H1 (cell line): ENCODE results near the gene SLC9A3. TPM values are rescaled to one million over a fixed set of nuclear protein-coding genes. Genes with fewer than 3 reads are reported as not detected.

ENCODE experiments used
- CTCF ChIA-PET: fragments of 300-600 bp; sonication (Branson Sonifier 250); formaldehyde crosslinking; loops from one replicate; lab custom pipeline; 2021; ENCODE audit not compliant: partially characterized antibody; lab: Charles Lee
- POLR2A ChIA-PET: fragments of 300-600 bp; sonication (Branson Sonifier 250); formaldehyde crosslinking; loops from one replicate; lab custom pipeline; 2021; ENCODE audit warnings: inconsistent platforms; ENCODE audit not compliant: partially characterized antibody; lab: Charles Lee
- DNase-seq, 2 experiments: peaks; one replicate each; pipeline versions ENCODE4 v3.0.0 to v3.0.0-alpha.2; 2010 to 2022; ENCODE audit warnings: low spot score in 2 of 2, low read depth in 1 of 2, mixed read lengths in 1 of 2
- FAIRE-seq: peaks from 2 replicates; lab custom pipeline; 2011; peaks lifted over from hg19 to GRCh38; lab: Jason Lieb, UNC
- H2AFZ ChIP-seq: 2 replicates; pipeline ENCODE4 v1.8.1; 2012; ENCODE audit warnings: low read length, inconsistent platforms
- H2AK5ac ChIP-seq: 2 replicates; pipeline ENCODE4 v1.6.1; 2013; ENCODE audit warnings: low read depth, low read length
- H2BK120ac ChIP-seq: replicated peaks from 2 replicates; pipeline ENCODE3; 2013; ENCODE audit warnings: low read depth, low read length, inconsistent platforms
- H2BK12ac ChIP-seq: 2 replicates; pipeline ENCODE4 v1.6.1; 2013; ENCODE audit warnings: low read depth, low read length
- H2BK15ac ChIP-seq: 2 replicates; pipeline ENCODE4 v1.6.1; 2013; ENCODE audit warnings: low read length
- H2BK20ac ChIP-seq: 2 replicates; pipeline ENCODE4 v1.6.1; 2013; ENCODE audit warnings: low read length
- H2BK5ac ChIP-seq: 2 replicates; pipeline ENCODE4 v1.6.1; 2013; ENCODE audit warnings: low read depth, low read length
- H3K14ac ChIP-seq: 2 replicates; pipeline ENCODE4 v1.6.1; 2013; ENCODE audit warnings: inconsistent platforms; ENCODE audit not compliant: insufficient read length
- H3K18ac ChIP-seq: 2 replicates; pipeline ENCODE4 v1.6.1; 2013; ENCODE audit warnings: low read length; ENCODE audit errors: extremely low read depth
- H3K23ac ChIP-seq: 2 replicates; pipeline ENCODE4 v1.6.1; 2013; ENCODE audit warnings: inconsistent platforms; ENCODE audit not compliant: insufficient read length
- H3K23me2 ChIP-seq: 2 replicates; pipeline ENCODE4 v1.6.1; 2013; ENCODE audit warnings: low read depth, low read length
- H3K27ac ChIP-seq: 2 replicates; pipeline ENCODE4 v1.6.1; 2011; ENCODE audit warnings: low read depth, low read length, inconsistent platforms
- H3K27me3 ChIP-seq, 4 experiments: replicated peaks in 1 of 4; 1 replicate in 1 of 4; 2 replicates in 3 of 4; pipeline versions ENCODE4 v1.6.1 to v1.8.1; 2011 to 2013; ENCODE audit warnings: low read length in 3 of 4, mild to moderate bottlenecking in 3 of 4, inconsistent platforms in 2 of 4, mixed read lengths in 2 of 4, moderate library complexity in 1 of 4; ENCODE audit not compliant: control insufficient read depth in 3 of 4, insufficient read depth in 3 of 4; ENCODE audit errors: extremely low read depth in 1 of 4
- H3K36me3 ChIP-seq, 4 experiments: 2 replicates each; pipeline versions ENCODE4 v1.6.1 to v1.8.1; 2011 to 2013; ENCODE audit warnings: mild to moderate bottlenecking in 4 of 4, low read length in 3 of 4, moderate library complexity in 2 of 4, control low read depth in 1 of 4, inconsistent platforms in 1 of 4; ENCODE audit not compliant: insufficient read depth in 4 of 4, control insufficient read depth in 2 of 4
- H3K4ac ChIP-seq: replicated peaks from 2 replicates; pipeline ENCODE3; 2013; ENCODE audit warnings: low read length, low read depth, mixed read lengths, inconsistent platforms; ENCODE audit not compliant: insufficient read length
- H3K4me1 ChIP-seq, 4 experiments: replicated peaks in 1 of 4; 1 replicate in 1 of 4; 2 replicates in 3 of 4; pipeline versions ENCODE4 v1.6.1 to v1.8.1; 2011 to 2013; ENCODE audit warnings: low read length in 3 of 4, inconsistent platforms in 2 of 4, mixed read lengths in 1 of 4; ENCODE audit not compliant: insufficient read depth in 4 of 4, control insufficient read depth in 3 of 4
- H3K4me2 ChIP-seq, 2 experiments: 2 replicates each; pipeline versions ENCODE4 v1.6.1 to v1.8.1; 2011 to 2013; ENCODE audit warnings: low read depth in 2 of 2, low read length in 2 of 2, control low read depth in 1 of 2, inconsistent platforms in 1 of 2, mild to moderate bottlenecking in 1 of 2; ENCODE audit not compliant: insufficient read depth in 1 of 2
- H3K4me3 ChIP-seq, 4 experiments: fragments of 200-600, 300-600 bp in 1 of 4; sonication (generic), shearing (Covaris generic), sonication (Bioruptor Twin) in 1 of 4; 2 replicates each; pipeline versions ENCODE4 v1.5.1 to v1.8.1; 2011 to 2016; ENCODE audit warnings: low read length in 4 of 4, low read depth in 3 of 4, control low read depth in 2 of 4, inconsistent platforms in 2 of 4, mild to moderate bottlenecking in 2 of 4, mixed read lengths in 1 of 4, moderate library complexity in 1 of 4; ENCODE audit not compliant: insufficient read depth in 2 of 4; ENCODE audit errors: extremely low read depth in 1 of 4
- H3K56ac ChIP-seq: replicated peaks from 2 replicates; pipeline ENCODE3; 2013; ENCODE audit warnings: low read depth, mild to moderate bottlenecking, mixed read lengths, low read length, inconsistent platforms; ENCODE audit not compliant: insufficient read length
- H3K79me1 ChIP-seq: 2 replicates; pipeline ENCODE4 v1.6.1; 2013; ENCODE audit warnings: low read depth, low read length, control low read depth
- H3K79me2 ChIP-seq, 2 experiments: 2 replicates each; pipeline versions ENCODE4 v1.6.1 to v1.8.1; 2012 to 2013; ENCODE audit warnings: low read length in 2 of 2, mild to moderate bottlenecking in 2 of 2, inconsistent platforms in 1 of 2; ENCODE audit not compliant: insufficient read depth in 2 of 2, control insufficient read depth in 1 of 2
- H3K9ac ChIP-seq, 4 experiments: replicated peaks in 1 of 4; 1 replicate in 1 of 4; 2 replicates in 3 of 4; pipeline versions ENCODE4 v1.6.1 to v1.8.1; 2011 to 2013; ENCODE audit warnings: low read depth in 3 of 4, low read length in 3 of 4, control low read depth in 2 of 4, mild to moderate bottlenecking in 2 of 4, moderate library complexity in 2 of 4, inconsistent platforms in 1 of 4; ENCODE audit errors: extremely low read depth in 1 of 4
- H3K9me3 ChIP-seq, 2 experiments: 2 replicates each; pipeline versions ENCODE4 v1.6.1 to v1.8.1; 2012 to 2013; ENCODE audit warnings: mild to moderate bottlenecking in 2 of 2, moderate library complexity in 2 of 2, control low read depth in 1 of 2, inconsistent platforms in 1 of 2, low read depth in 1 of 2, low read length in 1 of 2, mixed read lengths in 1 of 2; ENCODE audit not compliant: insufficient read depth in 2 of 2
- H4K20me1 ChIP-seq, 2 experiments: replicated peaks in 1 of 2; 2 replicates each; pipeline versions ENCODE3 to v1.8.1; 2011 to 2013; ENCODE audit warnings: inconsistent platforms in 2 of 2, low read length in 2 of 2, mild to moderate bottlenecking in 1 of 2; ENCODE audit not compliant: insufficient read depth in 2 of 2, control insufficient read depth in 1 of 2
- H4K5ac ChIP-seq: 2 replicates; pipeline ENCODE4 v1.6.1; 2013; ENCODE audit warnings: low read length, low read depth, mixed read lengths, inconsistent platforms; ENCODE audit not compliant: insufficient read length
- H4K8ac ChIP-seq: 2 replicates; pipeline ENCODE4 v1.8.0; 2013; ENCODE audit warnings: mild to moderate bottlenecking, moderate library complexity, low read length, inconsistent platforms; ENCODE audit not compliant: insufficient read depth; ENCODE audit errors: extremely low read depth
- H4K91ac ChIP-seq: replicated peaks from 2 replicates; pipeline ENCODE3; 2013; ENCODE audit warnings: low read length, mixed read lengths, inconsistent platforms; ENCODE audit not compliant: insufficient read length
- RNF2 ChIP-seq: fragments of 200-900, 300-1000 bp; sonication (generic); IDR thresholded peaks from 2 replicates; pipeline ENCODE4 v1.7.1; 2016; ENCODE audit warnings: borderline replicate concordance, low read depth, mild to moderate bottlenecking, antibody characterized with exemption, low read length; ENCODE audit not compliant: poor library complexity, severe bottlenecking; ENCODE audit errors: missing control alignments
- SUZ12 ChIP-seq: fragments of 200-600 bp; sonication (generic); IDR thresholded peaks from 2 replicates; pipeline ENCODE4 v1.6.1; 2012; ENCODE audit warnings: mild to moderate bottlenecking, inconsistent platforms, low read length, moderate library complexity, mixed read lengths
- WGBS, 2 experiments: shearing (Covaris generic) in 1 of 2; methylation state at CpG; one replicate each; pipeline versions ENCODE4 v1.1.6 to v1.1.7; 2013 to 2015; ENCODE audit warnings: low lambda C conversion rate in 2 of 2, mixed read lengths in 2 of 2, inconsistent platforms in 1 of 2, low coverage in 1 of 2, missing lambda C conversion rate in 1 of 2; ENCODE audit not compliant: insufficient replicate concordance in 2 of 2, insufficient coverage in 1 of 2, insufficient read length in 1 of 2; ENCODE audit errors: extremely low coverage in 1 of 2, missing lambda C conversion rate in 1 of 2; 5-methylcytosine and 5-hydroxymethylcytosine counted together
- polyA plus RNA-seq, 7 experiments: library from polyadenylated mRNA; depleted of rRNA in 3 of 7; stranded (reverse) in 5 of 7; unstranded in 2 of 7; fragments of >200 nt in 5 of 7; fragments of 200-250 nt in 2 of 7; gene quantifications; 1 replicate in 5 of 7; 2 replicates in 1 of 7; 4 replicates in 1 of 7; pipeline versions ENCODE4 v1.2.1 to v1.2.3, GENCODE V29; 2011 to 2013; ENCODE audit warnings: missing spikeins in 2 of 7, mixed read lengths in 2 of 7
- total RNA-seq: library from RNA; stranded (reverse); fragmentation: NEBNext Ultra II Directional; extraction: Animal tissue kit (Norgen Biotek cat#: 25700); gene quantifications from 2 replicates; pipeline ENCODE4 v1.2.1, GENCODE V29; 2021
- TF ChIP-seq, protein P1 (sequence below): IDR thresholded peaks from 2 replicates; pipeline ENCODE4 v1.6.1; 2012; ENCODE audit warnings: inconsistent platforms
- TF ChIP-seq, protein P2 (sequence below): IDR thresholded peaks from 2 replicates; pipeline ENCODE4 v1.6.1; 2012; ENCODE audit warnings: inconsistent platforms

SLC9A3 gene
- total and polyA plus RNA-seq, 2 of the 8 experiments (the other 6 are each of a cell fraction or from before 2014, with no cell fraction given): 0.95 to 1.0 TPM

DNA sequence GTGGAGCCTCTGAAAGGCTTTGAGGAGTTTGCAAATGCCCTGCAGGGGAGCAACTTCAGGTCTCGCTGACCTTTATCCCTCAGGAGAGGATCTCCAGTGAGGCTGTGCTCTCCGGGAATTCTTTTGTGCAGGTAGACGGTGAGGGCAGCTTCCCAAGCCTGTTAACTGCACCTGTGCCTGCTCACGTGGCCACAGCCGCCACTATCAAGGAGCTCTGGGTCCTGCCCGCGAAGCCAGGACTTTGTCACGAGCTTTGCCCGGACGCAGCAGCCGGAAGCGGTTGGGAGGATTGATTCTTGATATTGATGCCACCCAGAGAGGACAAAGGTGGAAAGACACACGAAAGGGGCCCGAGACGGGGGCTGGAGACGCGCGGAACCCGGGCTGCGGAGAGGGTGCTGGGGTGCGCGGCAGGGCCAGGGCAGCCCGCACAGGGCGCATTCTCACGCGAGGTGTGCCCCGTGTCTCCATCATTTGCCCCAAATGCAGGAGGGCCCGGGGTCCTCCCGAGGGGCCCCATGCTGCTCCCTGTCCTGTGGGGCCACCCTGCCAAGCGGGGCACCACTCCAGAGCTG is 18.2 kb downstream of the SLC9A3 start:
- no peak overlapping the region for H2BK15ac ChIP-seq
- H4K20me1 ChIP-seq: no peaks in the 10 kb centered on the region
- no peak overlapping the region for H3K4me3 ChIP-seq
- no peak overlapping the region for H2AK5ac ChIP-seq
- peaks cover 0 to 13% (median 5%) of the 10 kb centered on the region in 4 experiments; a peak in 6 of 7 replicates for H3K4me1 ChIP-seq
- H3K18ac ChIP-seq: no peak overlapping the region; the same call in 1 of the 2 replicates
- peaks cover 0 to 13% (median 0%) of the 10 kb centered on the region in 4 experiments; a peak in 1 of 7 replicates for H3K27me3 ChIP-seq
- no peak overlapping the region for H3K56ac ChIP-seq
- no peak overlapping the region for H3K9ac ChIP-seq
- no peak overlapping the region for H2BK20ac ChIP-seq
- H3K27ac ChIP-seq: no peak overlapping the region
- ChIA-PET CTCF (interaction anchor here (0.7 to 1.5 kb wide), 2 partner anchors 59 to 71 kb away, joined by 3 read pairs; no protein-coding TSS in a partner anchor), POLR2A (no interaction called here)
- H3K4me2 ChIP-seq: no peak overlapping the region
- H3K14ac ChIP-seq: no peak overlapping the region
- H3K9me3 ChIP-seq: no peaks in the 10 kb centered on the region
- FAIRE-seq: no peak
- no peaks in the 10 kb centered on the region for H3K79me1 ChIP-seq
- H4K8ac ChIP-seq: no peak overlapping the region; the same call in 1 of the 2 replicates
- no peak overlapping the region for H3K4ac ChIP-seq
- no peaks in the 10 kb centered on the region for H3K23me2 ChIP-seq
- no peak overlapping the region for H3K23ac ChIP-seq
- H3K79me2 ChIP-seq: no peaks in the 10 kb centered on the region
- no peak for DNase-seq
- 78% methylated on average over 27 of the region's 30 CpGs; no CpG with 5 or more reads in 1 of the 2 experiments for WGBS, 2 experiments
- no peak overlapping the region for H4K91ac ChIP-seq
- TF ChIP-seq RNF2 (no peak), SUZ12 (no peak)
- TF ChIP-seq, protein P1, sequence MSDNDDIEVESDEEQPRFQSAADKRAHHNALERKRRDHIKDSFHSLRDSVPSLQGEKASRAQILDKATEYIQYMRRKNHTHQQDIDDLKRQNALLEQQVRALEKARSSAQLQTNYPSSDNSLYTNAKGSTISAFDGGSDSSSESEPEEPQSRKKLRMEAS: peak; percentile 77
- TF ChIP-seq, protein P2, sequence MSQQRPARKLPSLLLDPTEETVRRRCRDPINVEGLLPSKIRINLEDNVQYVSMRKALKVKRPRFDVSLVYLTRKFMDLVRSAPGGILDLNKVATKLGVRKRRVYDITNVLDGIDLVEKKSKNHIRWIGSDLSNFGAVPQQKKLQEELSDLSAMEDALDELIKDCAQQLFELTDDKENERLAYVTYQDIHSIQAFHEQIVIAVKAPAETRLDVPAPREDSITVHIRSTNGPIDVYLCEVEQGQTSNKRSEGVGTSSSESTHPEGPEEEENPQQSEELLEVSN: peak; percentile 69
- no peak overlapping the region for H2BK12ac ChIP-seq
- no peaks in the 10 kb centered on the region for H3K36me3 ChIP-seq
- H2BK120ac ChIP-seq: no peak overlapping the region
- H2AFZ ChIP-seq: no peak overlapping the region
- no peak overlapping the region for H4K5ac ChIP-seq
- no peak overlapping the region for H2BK5ac ChIP-seq
